Mammary epithelial cell (primary cell): ENCODE measurements around the gene BLACAT1.

ENCODE experiments used
- EZH2 ChIP-seq: IDR thresholded peaks from 2 replicates; pipeline ENCODE4 v1.6.1; 2012; ENCODE audit warnings: low read length, inconsistent platforms, borderline replicate concordance
- TF ChIP-seq, protein P1 (sequence below), 2 donors: IDR thresholded peaks in 1 of 2; conservative IDR thresholded peaks in 1 of 2; 2 replicates each; pipeline ENCODE4 v1.5.1; 2011 to 2012; ENCODE audit warnings: inconsistent platforms in 2 of 2, low read length in 2 of 2, mild to moderate bottlenecking in 2 of 2, control low read depth in 1 of 2, low read depth in 1 of 2; ENCODE audit not compliant: insufficient read depth in 1 of 2; ENCODE audit errors: extremely low read depth in 1 of 2

DNA sequence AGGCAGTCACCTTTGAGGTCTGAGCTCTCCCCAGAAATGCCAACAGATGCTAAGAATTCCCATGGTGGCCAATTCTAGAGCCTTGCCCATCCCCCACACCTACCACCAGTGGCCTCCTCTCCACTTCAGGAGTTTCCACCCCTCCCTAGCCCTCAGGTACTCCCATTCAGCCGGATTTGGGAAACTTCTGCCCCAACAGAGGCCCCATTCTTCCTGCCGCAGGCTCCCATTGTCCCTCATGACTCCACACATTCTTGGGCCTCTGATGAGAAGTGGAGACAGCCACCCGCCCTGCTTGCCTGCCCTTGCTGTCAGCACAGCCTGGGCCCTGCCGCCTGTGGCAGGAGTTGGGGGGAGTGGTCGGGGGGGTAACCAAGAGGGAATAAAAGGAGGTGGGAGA, 4.6 kb downstream of the BLACAT1 start:
- TF ChIP-seq, protein P1, sequence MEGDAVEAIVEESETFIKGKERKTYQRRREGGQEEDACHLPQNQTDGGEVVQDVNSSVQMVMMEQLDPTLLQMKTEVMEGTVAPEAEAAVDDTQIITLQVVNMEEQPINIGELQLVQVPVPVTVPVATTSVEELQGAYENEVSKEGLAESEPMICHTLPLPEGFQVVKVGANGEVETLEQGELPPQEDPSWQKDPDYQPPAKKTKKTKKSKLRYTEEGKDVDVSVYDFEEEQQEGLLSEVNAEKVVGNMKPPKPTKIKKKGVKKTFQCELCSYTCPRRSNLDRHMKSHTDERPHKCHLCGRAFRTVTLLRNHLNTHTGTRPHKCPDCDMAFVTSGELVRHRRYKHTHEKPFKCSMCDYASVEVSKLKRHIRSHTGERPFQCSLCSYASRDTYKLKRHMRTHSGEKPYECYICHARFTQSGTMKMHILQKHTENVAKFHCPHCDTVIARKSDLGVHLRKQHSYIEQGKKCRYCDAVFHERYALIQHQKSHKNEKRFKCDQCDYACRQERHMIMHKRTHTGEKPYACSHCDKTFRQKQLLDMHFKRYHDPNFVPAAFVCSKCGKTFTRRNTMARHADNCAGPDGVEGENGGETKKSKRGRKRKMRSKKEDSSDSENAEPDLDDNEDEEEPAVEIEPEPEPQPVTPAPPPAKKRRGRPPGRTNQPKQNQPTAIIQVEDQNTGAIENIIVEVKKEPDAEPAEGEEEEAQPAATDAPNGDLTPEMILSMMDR (conservative IDR thresholded peaks at IDR 0.05 in 1 of 2, IDR thresholded peaks at IDR 0.05 in 1 of 2; ENCODE audit: extremely low read depth in 1 of 2, insufficient read depth in 1 of 2, low read depth in 1 of 2, low read length in 2 of 2) = no peak
- TF ChIP-seq EZH2 = no peak
